HG02973 (cell line): ENCODE results near the gene LMBRD2.
A peak's percentile ranks its signal among the peaks of the same experiment; 100 is the strongest.

ENCODE experiments used
- ATAC-seq: cut with Tn5 transposase; IDR thresholded peaks from one replicate; pipeline ENCODE4 v1.9.1; 2021; ENCODE audit warnings: moderate library complexity; ENCODE audit not compliant: unreplicated experiment

Gene LMBRD2

GRCh38 chr5:36111238-36111637 lies 40.4 kb downstream of the LMBRD2 start:
- ATAC-seq: no peak

GRCh38 chr5:36108758-36109460 lies 42.8 kb downstream of the LMBRD2 start:
- no peak for ATAC-seq

GRCh38 chr5:36105819-36106218 lies 45.9 kb downstream of the LMBRD2 start:
- ATAC-seq: no peak

GRCh38 chr5:36099748-36100147 lies 51.9 kb downstream of the LMBRD2 start:
- no peak for ATAC-seq

GRCh38 chr5:36096486-36096885 lies 55.2 kb downstream of the LMBRD2 start:
- no peak for ATAC-seq

GRCh38 chr5:36089989-36090388 lies 61.7 kb downstream of the LMBRD2 start:
- ATAC-seq: peak; percentile 87

- ATAC-seq: peak; percentile 89
Observed at GRCh38 chr5:36079200-36079781, 72.4 kb downstream of the LMBRD2 start.

- ATAC-seq: no peak
Observed at GRCh38 chr5:36078430-36078829, 73.3 kb downstream of the LMBRD2 start.

GRCh38 chr5:36073595-36074216 lies 78.0 kb downstream of the LMBRD2 start:
- peak; percentile 73 for ATAC-seq

- ATAC-seq: peak; percentile 68
Observed at GRCh38 chr5:36070687-36071571, 80.8 kb downstream of the LMBRD2 start.

- no peak for ATAC-seq
Observed at GRCh38 chr5:36068751-36069281, 82.9 kb downstream of the LMBRD2 start.

- ATAC-seq: no peak
Observed at GRCh38 chr5:36066540-36067210, 85.0 kb downstream of the LMBRD2 start, which contains the start of gene UGT3A2. Gene UGT3A2 (minus strand): TSS chr5:36066882. CDS start chr5:36066789, 93 bp downstream.

- no peak for ATAC-seq
Observed at GRCh38 chr5:36066001-36066539, 85.6 kb downstream of the LMBRD2 start.

- no peak for ATAC-seq
Observed at GRCh38 chr5:36060420-36060887, 91.2 kb downstream of the LMBRD2 start.

GRCh38 chr5:36059571-36060419 lies 91.9 kb downstream of the LMBRD2 start:
- no peak for ATAC-seq

GRCh38 chr5:36058776-36059175 lies 92.9 kb downstream of the LMBRD2 start:
- ATAC-seq: no peak

- ATAC-seq: no peak
Observed at GRCh38 chr5:36057386-36057785, 94.3 kb downstream of the LMBRD2 start.

GRCh38 chr5:36056422-36056821 lies 95.3 kb downstream of the LMBRD2 start:
- no peak for ATAC-seq

- ATAC-seq: no peak
Observed at GRCh38 chr5:36055984-36056383, 95.7 kb downstream of the LMBRD2 start.
